ENCODE data around the gene MID2. TPM values are rescaled to one million over a fixed set of nuclear protein-coding genes. Genes with fewer than 3 reads are reported as not detected.
A peak's percentile ranks its signal among the peaks of the same experiment; 100 is the strongest.

The MID2 gene, protein sequence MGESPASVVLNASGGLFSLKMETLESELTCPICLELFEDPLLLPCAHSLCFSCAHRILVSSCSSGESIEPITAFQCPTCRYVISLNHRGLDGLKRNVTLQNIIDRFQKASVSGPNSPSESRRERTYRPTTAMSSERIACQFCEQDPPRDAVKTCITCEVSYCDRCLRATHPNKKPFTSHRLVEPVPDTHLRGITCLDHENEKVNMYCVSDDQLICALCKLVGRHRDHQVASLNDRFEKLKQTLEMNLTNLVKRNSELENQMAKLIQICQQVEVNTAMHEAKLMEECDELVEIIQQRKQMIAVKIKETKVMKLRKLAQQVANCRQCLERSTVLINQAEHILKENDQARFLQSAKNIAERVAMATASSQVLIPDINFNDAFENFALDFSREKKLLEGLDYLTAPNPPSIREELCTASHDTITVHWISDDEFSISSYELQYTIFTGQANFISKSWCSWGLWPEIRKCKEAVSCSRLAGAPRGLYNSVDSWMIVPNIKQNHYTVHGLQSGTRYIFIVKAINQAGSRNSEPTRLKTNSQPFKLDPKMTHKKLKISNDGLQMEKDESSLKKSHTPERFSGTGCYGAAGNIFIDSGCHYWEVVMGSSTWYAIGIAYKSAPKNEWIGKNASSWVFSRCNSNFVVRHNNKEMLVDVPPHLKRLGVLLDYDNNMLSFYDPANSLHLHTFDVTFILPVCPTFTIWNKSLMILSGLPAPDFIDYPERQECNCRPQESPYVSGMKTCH
- total RNA-seq: 21.9 and 28.8 TPM in 2 replicates

- no peak for FAIRE-seq
- H3K27me3 ChIP-seq (ENCODE audit: control insufficient read depth, insufficient read depth, low read length): no peaks in the 10 kb centered on the region
- TF ChIP-seq, protein P1, sequence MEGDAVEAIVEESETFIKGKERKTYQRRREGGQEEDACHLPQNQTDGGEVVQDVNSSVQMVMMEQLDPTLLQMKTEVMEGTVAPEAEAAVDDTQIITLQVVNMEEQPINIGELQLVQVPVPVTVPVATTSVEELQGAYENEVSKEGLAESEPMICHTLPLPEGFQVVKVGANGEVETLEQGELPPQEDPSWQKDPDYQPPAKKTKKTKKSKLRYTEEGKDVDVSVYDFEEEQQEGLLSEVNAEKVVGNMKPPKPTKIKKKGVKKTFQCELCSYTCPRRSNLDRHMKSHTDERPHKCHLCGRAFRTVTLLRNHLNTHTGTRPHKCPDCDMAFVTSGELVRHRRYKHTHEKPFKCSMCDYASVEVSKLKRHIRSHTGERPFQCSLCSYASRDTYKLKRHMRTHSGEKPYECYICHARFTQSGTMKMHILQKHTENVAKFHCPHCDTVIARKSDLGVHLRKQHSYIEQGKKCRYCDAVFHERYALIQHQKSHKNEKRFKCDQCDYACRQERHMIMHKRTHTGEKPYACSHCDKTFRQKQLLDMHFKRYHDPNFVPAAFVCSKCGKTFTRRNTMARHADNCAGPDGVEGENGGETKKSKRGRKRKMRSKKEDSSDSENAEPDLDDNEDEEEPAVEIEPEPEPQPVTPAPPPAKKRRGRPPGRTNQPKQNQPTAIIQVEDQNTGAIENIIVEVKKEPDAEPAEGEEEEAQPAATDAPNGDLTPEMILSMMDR (IDR thresholded peaks at IDR 0.05; ENCODE audit: insufficient read depth, low read length, severe bottlenecking): no peak
- DNase-seq (ENCODE audit: low read depth): peak; percentile 57
- H3K4me3 ChIP-seq (ENCODE audit: low read depth, low read length): peak within 1 kb of the TSS; percentile 57
- H3K36me3 ChIP-seq (ENCODE audit: control insufficient read depth, insufficient read depth, low read length): no peaks in the 10 kb centered on the region
Observed at GRCh38 chrX:107825698-107826237, at the start of gene MID2. Gene MID2, plus strand, starts transcription at chrX:107825866. Its CDS starts 561 bp downstream, at chrX:107826427.

- no peaks in the 10 kb centered on the region for H3K27me3 ChIP-seq (ENCODE audit: control insufficient read depth, insufficient read depth, low read length)
- H3K4me3 ChIP-seq (ENCODE audit: low read depth, low read length): peak overlapping the region; percentile 56
- no peaks in the 10 kb centered on the region for H3K36me3 ChIP-seq (ENCODE audit: control insufficient read depth, insufficient read depth, low read length)
- TF ChIP-seq, protein P1 (IDR thresholded peaks at IDR 0.05; ENCODE audit: insufficient read depth, low read length, severe bottlenecking): peak; percentile 50
- peak; percentile 85 for DNase-seq (ENCODE audit: low read depth)
- peak; percentile 47 for FAIRE-seq
Observed at GRCh38 chrX:107776649-107777535, 48.8 kb upstream of the MID2 start.

- TF ChIP-seq, protein P1 (IDR thresholded peaks at IDR 0.05; ENCODE audit: insufficient read depth, low read length, severe bottlenecking): no peak
- Histone ChIP-seq H3K27me3 (ENCODE audit: control insufficient read depth, insufficient read depth, low read length) (no peaks in the 10 kb centered on the region), H3K4me3 (ENCODE audit: low read depth, low read length) (peak within 1 kb of the TSS; percentile 56), H3K36me3 (ENCODE audit: control insufficient read depth, insufficient read depth, low read length) (no peaks in the 10 kb centered on the region)
- FAIRE-seq: no peak
- DNase-seq (ENCODE audit: low read depth): no peak
Observed at GRCh38 chrX:107777536-107777832, 48.2 kb upstream of the MID2 start, which contains the start of gene NCBP2L. Gene NCBP2L, plus strand, starts transcription at chrX:107777733. Its CDS starts 16,488 bp downstream, at chrX:107794221.

GRCh38 chrX:107780525-107780924 lies 45.1 kb upstream of the MID2 start:
- Histone ChIP-seq H3K36me3 (ENCODE audit: control insufficient read depth, insufficient read depth, low read length) (no peaks in the 10 kb centered on the region), H3K4me3 (ENCODE audit: low read depth, low read length) (no peak overlapping the region)
- FAIRE-seq: no peak

DNA sequence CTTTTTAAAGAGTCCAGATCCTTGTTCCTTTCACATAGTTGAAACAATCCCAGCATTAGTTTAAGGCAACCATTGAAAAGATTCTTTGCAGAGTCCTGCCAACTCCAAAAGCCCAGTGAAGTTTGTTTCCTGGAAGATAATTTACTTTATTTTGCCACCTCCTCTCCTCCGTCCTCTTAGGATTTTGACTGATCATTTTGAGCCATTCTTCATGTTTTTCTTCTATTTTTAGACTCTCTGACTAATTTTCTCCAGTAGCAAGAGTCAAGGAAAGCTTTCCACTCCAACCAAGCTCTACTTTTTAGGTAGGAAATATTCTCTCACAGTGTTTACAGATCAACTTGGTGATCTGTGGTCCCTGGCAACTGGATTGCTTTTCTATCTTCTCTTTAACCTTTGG lies 37.8 kb upstream of the MID2 start:
- Histone ChIP-seq H3K4me3 (ENCODE audit: low read depth, low read length) (no peak overlapping the region), H3K27me3 (ENCODE audit: control insufficient read depth, insufficient read depth, low read length) (no peaks in the 10 kb centered on the region), H3K36me3 (ENCODE audit: control insufficient read depth, insufficient read depth, low read length) (no peaks in the 10 kb centered on the region)
- DNase-seq (ENCODE audit: low read depth) (no peak), FAIRE-seq (no peak)
- TF ChIP-seq, protein P1 (IDR thresholded peaks at IDR 0.05; ENCODE audit: insufficient read depth, low read length, severe bottlenecking): no peak

More at GRCh38 chrX:107780525-107780924, 45.1 kb upstream of the MID2 start:
- DNase-seq (ENCODE audit: low read depth): no peak
- H3K27me3 ChIP-seq (ENCODE audit: control insufficient read depth, insufficient read depth, low read length): no peaks in the 10 kb centered on the region
- TF ChIP-seq, protein P1 (IDR thresholded peaks at IDR 0.05; ENCODE audit: insufficient read depth, low read length, severe bottlenecking): no peak
